ENCODE data around the gene LYRM4. TPM values are rescaled to one million over a fixed set of nuclear protein-coding genes. Genes with fewer than 3 reads are reported as not detected.

LYRM4 gene
- total RNA-seq, 1 donor = 16.6 TPM

GRCh38 chr6:5295623-5296022 is 34.9 kb upstream of the LYRM4 start:
- no peak overlapping the region for H3K4me2 ChIP-seq (ENCODE audit: insufficient read depth, low read length)
- H3K36me3 ChIP-seq (ENCODE audit: insufficient read depth, low read length) = no peaks in the 10 kb centered on the region
- peaks cover 24% of the 10 kb centered on the region for H3K79me2 ChIP-seq (ENCODE audit: insufficient read depth, low read length)
- TF ChIP-seq CTCF (IDR thresholded peaks at IDR 0.05; ENCODE audit: extremely low read depth, low read depth, low read length) = no peak
- H3K27me3 ChIP-seq (ENCODE audit: insufficient read depth, low read length) = no peaks in the 10 kb centered on the region
- H3K9me3 ChIP-seq (ENCODE audit: low read depth, low read length) = no peaks in the 10 kb centered on the region
- DNase-seq (ENCODE audit: insufficient read length, low spot score, missing footprints) = no peak
- H3K4me3 ChIP-seq (ENCODE audit: insufficient read depth, low read length) = no peak overlapping the region
- no peak overlapping the region for H3K27ac ChIP-seq (ENCODE audit: low read depth, low read length)
- H3K4me1 ChIP-seq (ENCODE audit: insufficient read depth, low read length) = no peaks in the 10 kb centered on the region
- no peak overlapping the region for H2AFZ ChIP-seq (ENCODE audit: low read length)
- H4K20me1 ChIP-seq (ENCODE audit: insufficient read depth, low read length) = peaks cover 10% of the 10 kb centered on the region

- no peak overlapping the region for H3K4me2 ChIP-seq (ENCODE audit: insufficient read depth, low read length)
- H4K20me1 ChIP-seq (ENCODE audit: insufficient read depth, low read length) = peaks cover 13% of the 10 kb centered on the region
- H3K4me3 ChIP-seq (ENCODE audit: insufficient read depth, low read length) = no peak overlapping the region
- H3K27me3 ChIP-seq (ENCODE audit: insufficient read depth, low read length) = no peaks in the 10 kb centered on the region
- no peaks in the 10 kb centered on the region for H3K4me1 ChIP-seq (ENCODE audit: insufficient read depth, low read length)
- no peaks in the 10 kb centered on the region for H3K9me3 ChIP-seq (ENCODE audit: low read depth, low read length)
- no peak for TF ChIP-seq CTCF (IDR thresholded peaks at IDR 0.05; ENCODE audit: extremely low read depth, low read depth, low read length)
- peaks cover 30% of the 10 kb centered on the region for H3K79me2 ChIP-seq (ENCODE audit: insufficient read depth, low read length)
- H3K36me3 ChIP-seq (ENCODE audit: insufficient read depth, low read length) = no peaks in the 10 kb centered on the region
- no peak overlapping the region for H3K27ac ChIP-seq (ENCODE audit: low read depth, low read length)
- no peak overlapping the region for H2AFZ ChIP-seq (ENCODE audit: low read length)
- no peak for DNase-seq (ENCODE audit: insufficient read length, low spot score, missing footprints)
These were observed 33.9 kb upstream of the LYRM4 start for GRCh38 chr6:5294392-5295211.

DNA sequence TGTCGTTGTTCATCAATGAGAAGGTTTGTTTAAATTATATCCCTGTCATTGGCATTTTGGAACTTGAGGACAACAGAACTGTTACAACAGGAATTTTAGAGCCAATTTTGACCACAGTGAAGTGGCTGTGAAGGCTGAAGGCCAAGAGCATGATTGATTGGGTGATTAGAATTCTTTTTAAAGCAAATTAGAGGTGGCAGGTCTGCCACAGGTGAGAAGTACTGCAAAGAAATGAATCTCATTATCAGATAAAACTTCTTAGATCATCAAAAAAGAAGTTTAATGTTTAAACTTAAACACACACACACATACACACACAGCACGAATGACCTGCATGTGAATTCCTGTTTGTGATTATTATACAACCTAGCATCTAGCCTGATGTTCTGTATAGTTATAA is 32.9 kb upstream of the LYRM4 start:
- H3K4me2 ChIP-seq (ENCODE audit: insufficient read depth, low read length) = no peak overlapping the region
- DNase-seq (ENCODE audit: insufficient read length, low spot score, missing footprints) = no peak
- H2AFZ ChIP-seq (ENCODE audit: low read length) = no peak overlapping the region
- no peaks in the 10 kb centered on the region for H3K27me3 ChIP-seq (ENCODE audit: insufficient read depth, low read length)
- no peak for TF ChIP-seq CTCF (IDR thresholded peaks at IDR 0.05; ENCODE audit: extremely low read depth, low read depth, low read length)
- H3K4me1 ChIP-seq (ENCODE audit: insufficient read depth, low read length) = no peaks in the 10 kb centered on the region
- H3K36me3 ChIP-seq (ENCODE audit: insufficient read depth, low read length) = no peaks in the 10 kb centered on the region
- H3K9me3 ChIP-seq (ENCODE audit: low read depth, low read length) = no peaks in the 10 kb centered on the region
- H3K27ac ChIP-seq (ENCODE audit: low read depth, low read length) = no peak overlapping the region
- H4K20me1 ChIP-seq (ENCODE audit: insufficient read depth, low read length) = peaks cover 13% of the 10 kb centered on the region
- no peak overlapping the region for H3K4me3 ChIP-seq (ENCODE audit: insufficient read depth, low read length)
- H3K79me2 ChIP-seq (ENCODE audit: insufficient read depth, low read length) = peaks cover 33% of the 10 kb centered on the region

GRCh38 chr6:5292154-5292553 is 31.4 kb upstream of the LYRM4 start:
- no peaks in the 10 kb centered on the region for H3K9me3 ChIP-seq (ENCODE audit: low read depth, low read length)

More at GRCh38 chr6:5292154-5292553, 31.4 kb upstream of the LYRM4 start:
- Histone ChIP-seq H3K36me3 (ENCODE audit: insufficient read depth, low read length) (no peaks in the 10 kb centered on the region), H3K4me2 (ENCODE audit: insufficient read depth, low read length) (no peak overlapping the region), H3K4me3 (ENCODE audit: insufficient read depth, low read length) (no peak overlapping the region), H3K27ac (ENCODE audit: low read depth, low read length) (no peak overlapping the region), H3K79me2 (ENCODE audit: insufficient read depth, low read length) (peaks cover 37% of the 10 kb centered on the region), H3K27me3 (ENCODE audit: insufficient read depth, low read length) (no peaks in the 10 kb centered on the region), H3K4me1 (ENCODE audit: insufficient read depth, low read length) (peaks cover 8% of the 10 kb centered on the region), H4K20me1 (ENCODE audit: insufficient read depth, low read length) (peaks cover 21% of the 10 kb centered on the region), H2AFZ (ENCODE audit: low read length) (no peak overlapping the region)
- no peak for DNase-seq (ENCODE audit: insufficient read length, low spot score, missing footprints)
- TF ChIP-seq CTCF (IDR thresholded peaks at IDR 0.05; ENCODE audit: extremely low read depth, low read depth, low read length) = no peak
